Kidney (tissue), 14 donors: ENCODE data around the gene IL36G. TPM values are rescaled to one million over a fixed set of nuclear protein-coding genes. Genes with fewer than 3 reads are reported as not detected.
A peak's percentile ranks its signal among the peaks of the same experiment; 100 is the strongest.

Experiments used
- DNase-seq, 5 donors: peaks; one replicate each; pipeline ENCODE4 v3.0.0-alpha.2; 2013 to 2020
- FAIRE-seq: peaks from 2 replicates; lab custom pipeline; 2012; peaks lifted over from hg19 to GRCh38; lab: Jason Lieb, UNC
- H3K27ac ChIP-seq, 2 donors: one replicate each; pipeline ENCODE4 v1.7.0; 2013; ENCODE audit warnings: low read depth in 2 of 2, low read length in 2 of 2, inconsistent platforms in 1 of 2
- H3K27me3 ChIP-seq: one replicate; pipeline ENCODE4 v1.7.1; 2013; ENCODE audit warnings: low read length, inconsistent platforms; ENCODE audit not compliant: control insufficient read depth, insufficient read depth
- H3K36me3 ChIP-seq, 3 donors: one replicate each; pipeline versions ENCODE4 v1.7.0 to v1.7.1; 2013; ENCODE audit warnings: low read length in 3 of 3, control low read depth in 1 of 3, inconsistent platforms in 1 of 3; ENCODE audit not compliant: insufficient read depth in 3 of 3, control insufficient read depth in 2 of 3
- H3K4me1 ChIP-seq, 3 donors: one replicate each; pipeline versions ENCODE4 v1.7.0 to v1.7.1; 2013; ENCODE audit warnings: low read length in 3 of 3, inconsistent platforms in 1 of 3, low read depth in 1 of 3; ENCODE audit not compliant: control insufficient read depth in 2 of 3, insufficient read depth in 2 of 3
- H3K4me3 ChIP-seq, 3 donors: one replicate each; pipeline versions ENCODE4 v1.7.0 to v1.8.1; 2013; ENCODE audit warnings: low read length in 3 of 3, control low read depth in 1 of 3, inconsistent platforms in 1 of 3
- H3K9ac ChIP-seq, 3 donors: one replicate each; pipeline versions ENCODE4 v1.7.0 to v1.7.1; 2013; ENCODE audit warnings: low read length in 3 of 3, control low read depth in 1 of 3, inconsistent platforms in 1 of 3
- H3K9me3 ChIP-seq, 3 donors: one replicate each; pipeline versions ENCODE4 v1.7.0 to v1.7.1; 2013; ENCODE audit warnings: low read length in 3 of 3, control low read depth in 1 of 3, inconsistent platforms in 1 of 3; ENCODE audit not compliant: control insufficient read depth in 2 of 3, insufficient read depth in 1 of 3
- intact Hi-C: fragments of 100-400 bp; cut with DNase I; formaldehyde crosslinking; loops from one replicate; pipeline ENCODE4 v1.11.1; 2022
- polyA plus RNA-seq: library from polyadenylated mRNA; stranded (reverse); fragments of 350-450 nt; fragmentation: Illumina TruSeq; extraction: RNeasy Lipid Tissue Mini Kit (QIAGEN cat#74804); gene quantifications from one replicate; pipeline ENCODE4 v1.2.3, GENCODE V29; 2014; ENCODE audit warnings: low read depth, low replicate concordance; ENCODE audit not compliant: insufficient read depth
- total RNA-seq: library from RNA; stranded (reverse); fragmentation: NEBNext Ultra II Directional; extraction: Animal tissue kit (Norgen Biotek cat#: 25700); gene quantifications from one replicate; pipeline ENCODE4 v1.2.1, GENCODE V29; 2021
- TF ChIP-seq, protein P1 (sequence below): IDR thresholded peaks from 3 replicates; pipeline ENCODE4 v1.5.1; 2012; ENCODE audit warnings: mild to moderate bottlenecking, moderate library complexity, borderline replicate concordance; ENCODE audit not compliant: insufficient read depth; ENCODE audit errors: extremely low read depth
- donor health status: control.
- donor health status: control.
- donor health status: control.
- donor health status: control.
- donor health status: control.
- donor health status: DM: yes; HTN: yes; CAD: no.
- donor health status: Normal renal cell carcinoma (clear cell type).

IL36G gene
- total and polyA plus RNA-seq, 2 donors from 2014 or later, result 1.7 TPM; not detected in 1

DNA sequence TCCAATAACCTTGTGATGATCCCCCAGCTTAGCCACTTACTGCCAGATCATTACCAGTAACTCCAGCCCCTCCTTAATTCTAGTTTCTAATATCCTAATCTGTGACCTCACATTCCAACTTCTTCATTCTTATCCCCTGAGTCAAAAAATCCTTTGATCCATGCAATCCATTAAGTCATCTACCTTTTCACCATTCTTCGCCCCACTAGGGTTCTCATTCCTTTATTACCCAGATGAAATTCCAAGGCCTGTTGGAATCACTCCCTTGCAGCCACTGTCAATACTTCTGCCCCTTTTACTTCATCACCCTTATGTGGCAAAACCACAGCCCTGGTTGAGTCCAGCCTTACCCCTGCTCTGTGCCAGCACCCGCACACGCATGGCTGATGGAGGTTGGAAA is 20.3 kb upstream of the IL36G start:
- H3K4me3 ChIP-seq, result no peak overlapping the region
- no peak overlapping the region for H3K9ac ChIP-seq
- TF ChIP-seq, protein P1, sequence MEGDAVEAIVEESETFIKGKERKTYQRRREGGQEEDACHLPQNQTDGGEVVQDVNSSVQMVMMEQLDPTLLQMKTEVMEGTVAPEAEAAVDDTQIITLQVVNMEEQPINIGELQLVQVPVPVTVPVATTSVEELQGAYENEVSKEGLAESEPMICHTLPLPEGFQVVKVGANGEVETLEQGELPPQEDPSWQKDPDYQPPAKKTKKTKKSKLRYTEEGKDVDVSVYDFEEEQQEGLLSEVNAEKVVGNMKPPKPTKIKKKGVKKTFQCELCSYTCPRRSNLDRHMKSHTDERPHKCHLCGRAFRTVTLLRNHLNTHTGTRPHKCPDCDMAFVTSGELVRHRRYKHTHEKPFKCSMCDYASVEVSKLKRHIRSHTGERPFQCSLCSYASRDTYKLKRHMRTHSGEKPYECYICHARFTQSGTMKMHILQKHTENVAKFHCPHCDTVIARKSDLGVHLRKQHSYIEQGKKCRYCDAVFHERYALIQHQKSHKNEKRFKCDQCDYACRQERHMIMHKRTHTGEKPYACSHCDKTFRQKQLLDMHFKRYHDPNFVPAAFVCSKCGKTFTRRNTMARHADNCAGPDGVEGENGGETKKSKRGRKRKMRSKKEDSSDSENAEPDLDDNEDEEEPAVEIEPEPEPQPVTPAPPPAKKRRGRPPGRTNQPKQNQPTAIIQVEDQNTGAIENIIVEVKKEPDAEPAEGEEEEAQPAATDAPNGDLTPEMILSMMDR, result no peak
- H3K4me1 ChIP-seq, result no peaks in the 10 kb centered on the region
- H3K27ac ChIP-seq, result no peak overlapping the region
- no peaks in the 10 kb centered on the region for H3K9me3 ChIP-seq
- FAIRE-seq (no peak), DNase-seq (no peak)
- H3K36me3 ChIP-seq, result no peaks in the 10 kb centered on the region
- intact Hi-C loops, result no loop called here
- no peaks in the 10 kb centered on the region for H3K27me3 ChIP-seq

DNA sequence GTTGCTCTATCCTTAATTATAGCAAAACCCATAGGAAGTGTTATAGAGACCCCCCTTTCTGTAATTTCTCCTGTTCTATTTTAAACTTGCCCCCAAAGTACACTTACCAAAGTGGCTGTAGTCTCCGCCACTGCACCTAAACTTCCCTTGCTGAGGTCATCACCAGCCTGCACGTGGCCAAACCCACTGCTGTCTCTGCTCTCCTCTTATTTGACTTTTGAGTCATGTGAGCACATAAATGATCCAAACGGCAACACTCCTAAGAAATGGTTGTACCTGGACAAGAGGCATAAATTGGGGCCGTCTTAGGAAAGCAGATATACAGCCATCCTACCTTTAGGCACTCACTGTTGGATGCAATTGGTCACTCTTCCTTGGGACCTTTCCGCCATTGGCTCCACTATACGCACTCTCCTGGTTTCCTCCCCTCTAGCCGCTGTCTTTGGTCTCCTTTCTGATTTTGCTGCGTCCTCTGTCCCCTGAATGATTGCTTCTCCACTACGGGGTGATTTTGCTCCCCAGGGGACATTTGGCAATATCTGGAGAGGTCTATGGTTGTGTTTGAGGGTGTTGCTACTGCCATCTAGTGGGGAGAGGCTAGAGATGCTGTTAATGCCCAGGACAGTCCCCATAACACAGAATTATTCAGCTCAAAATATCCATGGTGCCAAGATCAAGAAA is 19.2 kb upstream of the IL36G start:
- Histone ChIP-seq H3K36me3 (no peaks in the 10 kb centered on the region), H3K4me3 (no peak overlapping the region), H3K9me3 (no peaks in the 10 kb centered on the region), H3K4me1 (no peaks in the 10 kb centered on the region), H3K27ac (no peak overlapping the region), H3K9ac (no peak overlapping the region), H3K27me3 (no peaks in the 10 kb centered on the region)
- DNase-seq (peak in 4 of 5 donors; percentile 36 to 79 (median 54)), FAIRE-seq (no peak)
- TF ChIP-seq, protein P1, result peak; percentile 67
- intact Hi-C loops, result no loop called here

DNA sequence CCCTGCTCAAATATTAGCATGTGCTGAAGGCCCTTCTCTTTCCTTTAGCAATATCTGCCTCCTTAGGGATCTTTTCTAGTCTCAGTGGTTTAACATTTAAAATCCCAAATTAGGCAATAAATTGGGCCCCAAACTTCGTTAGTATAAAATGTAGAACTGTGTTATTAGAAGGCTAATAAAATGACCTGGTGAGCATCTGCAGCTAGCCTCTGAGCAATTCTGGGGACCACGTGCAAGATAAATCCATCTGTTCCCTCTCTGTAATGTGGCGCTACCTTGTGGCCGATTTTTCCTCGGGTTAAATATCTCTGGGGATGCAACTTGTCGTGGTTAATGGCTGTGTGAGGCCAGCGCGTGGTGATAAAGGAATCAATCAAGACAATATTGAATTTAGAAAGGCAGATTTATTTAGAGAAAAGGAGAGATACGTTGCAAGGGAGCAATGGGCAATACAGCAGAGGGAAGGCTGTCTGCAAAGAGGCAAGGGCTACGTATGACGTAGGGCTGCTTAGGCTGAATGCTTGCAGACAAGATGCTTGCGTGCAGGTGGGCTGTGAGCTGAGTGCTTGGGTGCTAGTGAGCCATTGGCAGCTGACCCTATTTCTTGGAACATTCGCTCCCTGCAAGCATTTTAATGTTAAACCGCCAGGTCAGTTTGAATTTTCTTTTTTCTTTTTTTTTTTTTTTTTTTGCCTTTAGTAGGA is 18.5 kb upstream of the IL36G start:
- Histone ChIP-seq H3K4me3 (no peak overlapping the region), H3K9ac (no peak overlapping the region), H3K27me3 (no peaks in the 10 kb centered on the region), H3K4me1 (no peaks in the 10 kb centered on the region), H3K27ac (no peak overlapping the region), H3K36me3 (no peaks in the 10 kb centered on the region), H3K9me3 (no peaks in the 10 kb centered on the region)
- no peak for FAIRE-seq
- intact Hi-C loops, result no loop called here
- TF ChIP-seq, protein P1, result no peak
- peak in 1 of 5 donors; percentile 34 for DNase-seq
